HepG2 (cell line): ENCODE data around the gene WDR83. TPM values are rescaled to one million over a fixed set of nuclear protein-coding genes. Genes with fewer than 3 reads are reported as not detected.
A peak's percentile ranks its signal among the peaks of the same experiment; 100 is the strongest.

Source experiments
- ATAC-seq: fragments of 200-7000 bp; cut with Tn5 transposase; 3 replicates; pipeline ENCODE4 v1.9.1; 2020; ENCODE audit warnings: mild to moderate bottlenecking, moderate library complexity
- BruUV-seq: library from RNA; stranded (reverse); fragments of 400-500 nt; replicated peaks from 2 replicates; lab custom pipeline; 2021; lab: Mats Ljungman, UMichigan
- CTCF ChIA-PET: fragments of 300-600 bp; formaldehyde crosslinking; extraction: SDS; loops from one replicate; lab custom pipeline; 2021; ENCODE audit warnings: low total read pairs, inconsistent platforms, low intra/inter-chr PET ratio; lab: Yijun Ruan, JAX
- POLR2A ChIA-PET: fragments of 350-600 bp; sonication (Branson Sonifier 250); formaldehyde crosslinking; loops from one replicate; lab custom pipeline; 2020; ENCODE audit warnings: antibody characterized with exemption, inconsistent platforms; lab: Yijun Ruan, JAX
- DNase-seq: peaks from one replicate; pipeline ENCODE4 v3.0.0-alpha.2; 2015; ENCODE audit warnings: low spot score
- FAIRE-seq: peaks from 3 replicates; lab custom pipeline; 2011; peaks lifted over from hg19 to GRCh38; lab: Jason Lieb, UNC
- H2AFZ ChIP-seq: one replicate; pipeline ENCODE4 v1.6.1; 2011; ENCODE audit warnings: low read length, inconsistent platforms
- H3K27ac ChIP-seq: fragments of 300-600 bp; 3 replicates; pipeline ENCODE4 v1.8.0; 2011; ENCODE audit warnings: mixed run types, mild to moderate bottlenecking, mixed read lengths, low read length, inconsistent platforms; ENCODE audit not compliant: insufficient read depth; ENCODE audit errors: extremely low read length
- H3K27me3 ChIP-seq, 2 experiments: fragments of 200-600 bp in 1 of 2; 2 replicates in 1 of 2; 3 replicates in 1 of 2; pipeline versions ENCODE4 v1.6.0 to v1.8.0; 2011; ENCODE audit warnings: low read length in 2 of 2, mild to moderate bottlenecking in 2 of 2, moderate library complexity in 2 of 2, inconsistent platforms in 1 of 2; ENCODE audit not compliant: insufficient read depth in 2 of 2, control insufficient read depth in 1 of 2
- H3K36me3 ChIP-seq, 2 experiments: fragments of 200-600 bp in 1 of 2; replicated peaks in 1 of 2; 2 replicates in 1 of 2; 3 replicates in 1 of 2; pipeline versions ENCODE4 v1.5.1 to v1.8.0; 2011; ENCODE audit warnings: low read length in 2 of 2, inconsistent platforms in 1 of 2; ENCODE audit not compliant: insufficient read depth in 2 of 2, control insufficient read depth in 1 of 2
- H3K4me1 ChIP-seq: 2 replicates; pipeline ENCODE4 v1.5.1; 2012; ENCODE audit warnings: low read length, inconsistent platforms; ENCODE audit not compliant: insufficient read depth
- H3K4me2 ChIP-seq: 2 replicates; pipeline ENCODE4 v1.6.0; 2011; ENCODE audit warnings: low read depth, low read length, inconsistent platforms
- H3K4me3 ChIP-seq, 3 experiments: fragments of 200-600 bp in 1 of 3; sonication (generic), shearing (Covaris generic) in 1 of 3; replicated peaks in 1 of 3; 2 replicates each; pipeline ENCODE4 v1.5.1; 2011 to 2016; ENCODE audit warnings: low read length in 3 of 3, inconsistent platforms in 2 of 3, low read depth in 2 of 3, mild to moderate bottlenecking in 2 of 3, control low read depth in 1 of 3, mixed read lengths in 1 of 3; ENCODE audit not compliant: insufficient read depth in 1 of 3
- H3K79me2 ChIP-seq: one replicate; pipeline ENCODE4 v1.6.1; 2011; ENCODE audit warnings: low read length, inconsistent platforms; ENCODE audit not compliant: insufficient read depth
- H3K9ac ChIP-seq: 2 replicates; pipeline ENCODE4 v1.6.0; 2011; ENCODE audit warnings: mild to moderate bottlenecking, low read depth, low read length, inconsistent platforms; ENCODE audit not compliant: insufficient read depth
- H3K9me3 ChIP-seq: 2 replicates; pipeline ENCODE4 v1.5.1; 2012; ENCODE audit warnings: mild to moderate bottlenecking, low read length
- H4K20me1 ChIP-seq: 2 replicates; pipeline ENCODE4 v1.6.0; 2011; ENCODE audit warnings: inconsistent platforms, mild to moderate bottlenecking, low read length, moderate library complexity; ENCODE audit not compliant: insufficient read depth
- CSRNP2 ChIP-seq: sonication (generic); formaldehyde crosslinking; conservative IDR thresholded peaks from 2 replicates; pipeline ENCODE4 v1.8.0; 2022; ENCODE audit warnings: low read depth, missing genetic modification reagents
- FOXK1 ChIP-seq: sonication (generic); formaldehyde crosslinking; IDR thresholded peaks from 2 replicates; pipeline ENCODE4 v1.4.0; 2020; ENCODE audit warnings: low read depth, missing genetic modification reagents, borderline replicate concordance
- HCFC1 ChIP-seq: fragments of 150-350 bp; IDR thresholded peaks from 2 replicates; pipeline ENCODE4 v1.6.1; 2014; ENCODE audit warnings: low read depth, low read length
- PITX1 ChIP-seq: sonication (generic); formaldehyde crosslinking; IDR thresholded peaks from 2 replicates; pipeline ENCODE4 v1.5.1; 2020; ENCODE audit warnings: mild to moderate bottlenecking, missing genetic modification reagents
- ZBTB1 ChIP-seq: sonication (generic); formaldehyde crosslinking; IDR thresholded peaks from 2 replicates; pipeline ENCODE4 v1.4.0; 2020; ENCODE audit warnings: missing genetic modification reagents, borderline replicate concordance
- ZNF431 ChIP-seq: sonication (generic); formaldehyde crosslinking; IDR thresholded peaks from 2 replicates; pipeline ENCODE4 v1.9.0; 2022; ENCODE audit warnings: missing genetic modification reagents, low read depth, mild to moderate bottlenecking, borderline replicate concordance
- ZNF598 ChIP-seq: sonication (generic); formaldehyde crosslinking; IDR thresholded peaks from 2 replicates; pipeline ENCODE4 v1.5.1; 2020; ENCODE audit warnings: mild to moderate bottlenecking, missing genetic modification reagents, borderline replicate concordance
- ZNF772 ChIP-seq: sonication (generic); formaldehyde crosslinking; IDR thresholded peaks from 2 replicates; pipeline ENCODE4 v1.5.0; 2020; ENCODE audit warnings: mild to moderate bottlenecking, missing genetic modification reagents
- ZSCAN25 ChIP-seq: sonication (generic); formaldehyde crosslinking; IDR thresholded peaks from 2 replicates; pipeline ENCODE4 v1.8.0; 2022; ENCODE audit warnings: mild to moderate bottlenecking, missing genetic modification reagents
- WGBS: methylation state at CpG from one replicate; pipeline ENCODE4 v1.1.6; 2017; ENCODE audit warnings: low lambda C conversion rate; 5-methylcytosine and 5-hydroxymethylcytosine counted together
- in situ Hi-C: cut with HindIII; loops from 2 replicates; pipeline ENCODE4 v1.10.0; 2017; ENCODE audit warnings: low pct_unique_long_range_greater_than_20kb; ENCODE audit not compliant: extremely low pct_ligation_motif_present
- intact Hi-C: fragments of 100-400 bp; cut with micrococcal nuclease; formaldehyde crosslinking; loops from one replicate; pipeline ENCODE4 v1.10.0; 2022; ENCODE audit not compliant: unreplicated experiment
- polyA plus RNA-seq, 8 experiments: library from polyadenylated mRNA; depleted of rRNA in 3 of 8; stranded (reverse) in 7 of 8; unstranded in 1 of 8; fragments of >200 nt; fragmentation: Illumina TruSeq in 4 of 8; extraction: Trizol in 4 of 8; gene quantifications; 2 replicates each; pipeline versions ENCODE4 v1.2.1 to v1.2.3, GENCODE V29; 2011 to 2016; ENCODE audit warnings: low read depth in 4 of 8, missing spikeins in 1 of 8, mixed read lengths in 1 of 8; ENCODE audit not compliant: insufficient read depth in 1 of 8
- total RNA-seq, 5 experiments: library from RNA; depleted of rRNA; stranded (reverse); fragments of >200 nt; fragmentation: Illumina TruSeq; extraction: Trizol; gene quantifications; 2 replicates each; pipeline ENCODE4 v1.2.3, GENCODE V29; 2016; ENCODE audit warnings: low read depth in 1 of 5

Gene WDR83
- total and polyA plus RNA-seq, 2 of the 13 experiments (the other 11 are each of a cell fraction or from before 2014, with no cell fraction given), result 4.5 to 10.7 TPM

GRCh38 chr19:12617646-12618045, 49.0 kb upstream of the WDR83 start:
- BruUV-seq, result TSS peak; percentile 2
- Histone ChIP-seq H3K9me3 (no peaks in the 10 kb centered on the region), H3K79me2 (peaks cover 67% of the 10 kb centered on the region), H3K27me3 (no peaks in the 10 kb centered on the region), H3K4me1 (peaks cover 32% of the 10 kb centered on the region), H3K27ac (no peak overlapping the region), H3K4me3 (no peak overlapping the region), H2AFZ (no peak overlapping the region), H3K9ac (no peak overlapping the region), H3K4me2 (no peak overlapping the region), H3K36me3 (peaks cover 3 to 17% of the 10 kb centered on the region in 2 experiments; a peak in 2 of 5 replicates), H4K20me1 (peaks cover 12% of the 10 kb centered on the region)
- TF ChIP-seq FOXK1 (CRISPR knock-in tag), result no peak
- no peak for TF ChIP-seq ZNF431
- TF ChIP-seq ZSCAN25 (CRISPR knock-in tag), result no peak
- TF ChIP-seq ZNF598 (CRISPR knock-in tag), result no peak
- no peak for TF ChIP-seq ZBTB1 (CRISPR knock-in tag)
- TF ChIP-seq ZNF772 (CRISPR knock-in tag), result no peak
- TF ChIP-seq PITX1 (CRISPR knock-in tag), result no peak
- TF ChIP-seq HCFC1, result no peak
- TF ChIP-seq CSRNP2, result no peak
- DNase-seq (no peak), ATAC-seq (no peak), FAIRE-seq (no peak)
- POLR2A ChIA-PET, result no interaction called here
- intact Hi-C loops (no loop called here), in situ Hi-C loops (no loop called here)
- CTCF ChIA-PET, result no interaction called here
- 100% methylated on average over 4 of the region's 4 CpGs for WGBS
